NCI-H128 (cell line): ENCODE measurements around the gene MTUS2.

Experiments used
- DNase-seq: peaks from one replicate; lab custom pipeline; 2025; ENCODE audit not compliant: unreplicated experiment; lab: John Stamatoyannopoulos, UW

Gene MTUS2

GRCh38 chr13:29515372-29515771 lies 695.2 kb downstream of the MTUS2 start:
- DNase-seq: no peak

GRCh38 chr13:29516012-29516411 lies 695.9 kb downstream of the MTUS2 start:
- DNase-seq: no peak

- no peak for DNase-seq
These were observed 696.7 kb downstream of the MTUS2 start for GRCh38 chr13:29516880-29517279.

GRCh38 chr13:29519921-29520320 lies 699.8 kb downstream of the MTUS2 start:
- DNase-seq: no peak

GRCh38 chr13:29520671-29521070 lies 700.5 kb downstream of the MTUS2 start:
- no peak for DNase-seq

GRCh38 chr13:29521336-29521735 lies 701.2 kb downstream of the MTUS2 start:
- DNase-seq: no peak

GRCh38 chr13:29522044-29522685 lies 702.0 kb downstream of the MTUS2 start:
- DNase-seq: no peak

GRCh38 chr13:29523199-29523961 lies 703.2 kb downstream of the MTUS2 start:
- DNase-seq: no peak

GRCh38 chr13:29524176-29524575 lies 704.0 kb downstream of the MTUS2 start:
- DNase-seq: no peak

- no peak for DNase-seq
These were observed 704.5 kb downstream of the MTUS2 start for GRCh38 chr13:29524641-29525040.

- DNase-seq: no peak
These were observed 705.6 kb downstream of the MTUS2 start for GRCh38 chr13:29525757-29526156.

- DNase-seq: no peak
These were observed 706.6 kb downstream of the MTUS2 start for GRCh38 chr13:29526741-29527140.

GRCh38 chr13:29527511-29527910 lies 707.4 kb downstream of the MTUS2 start:
- DNase-seq: no peak

GRCh38 chr13:29527916-29528315 lies 707.8 kb downstream of the MTUS2 start:
- no peak for DNase-seq

- no peak for DNase-seq
These were observed 709.6 kb downstream of the MTUS2 start for GRCh38 chr13:29529754-29530153.

- DNase-seq: no peak
These were observed 710.8 kb downstream of the MTUS2 start for GRCh38 chr13:29530901-29531300.

- DNase-seq: no peak
These were observed 712.0 kb downstream of the MTUS2 start for GRCh38 chr13:29532116-29532515.

- no peak for DNase-seq
These were observed 712.7 kb downstream of the MTUS2 start for GRCh38 chr13:29532821-29533220.

GRCh38 chr13:29534083-29534482 lies 713.9 kb downstream of the MTUS2 start:
- DNase-seq: no peak

- DNase-seq: no peak
These were observed 715.8 kb downstream of the MTUS2 start for GRCh38 chr13:29535663-29536655.

GRCh38 chr13:29536853-29537252 lies 716.7 kb downstream of the MTUS2 start:
- no peak for DNase-seq
